ENCODE data around the gene PGLYRP3. TPM values are rescaled to one million over a fixed set of nuclear protein-coding genes. Genes with fewer than 3 reads are reported as not detected.

Gene PGLYRP3
- polyA plus RNA-seq, 1 donor from 2014 or later: not detected

GRCh38 chr1:153337980-153338853 is 25.5 kb upstream of the PGLYRP3 start:
- Histone ChIP-seq H3F3A (ENCODE audit: insufficient read depth, low read length, poor library complexity, severe bottlenecking) (no peaks in the 10 kb centered on the region), H3K27ac (ENCODE audit: low read length) (no peak overlapping the region), H2AFZ (ENCODE audit: low read depth, low read length) (no peak overlapping the region), H3K4me2 (ENCODE audit: low read length) (no peak overlapping the region), H3K9me3 (ENCODE audit: low read length) (no peaks in the 10 kb centered on the region), H3K9me2 (ENCODE audit: insufficient read depth, low read length) (no peaks in the 10 kb centered on the region), H4K20me1 (ENCODE audit: insufficient read depth) (no peaks in the 10 kb centered on the region), H3K9ac (ENCODE audit: low read length) (no peak overlapping the region), H3K27me3 (ENCODE audit: insufficient read depth, low read depth, low read length) (no peaks in the 10 kb centered on the region), H3K79me2 (replicated peaks; ENCODE audit: insufficient read depth, low read length) (no peaks in the 10 kb centered on the region), H3K4me3 (ENCODE audit: low read length) (no peak overlapping the region), H3K36me3 (ENCODE audit: insufficient read depth, low read length) (no peaks in the 10 kb centered on the region)
- TF ChIP-seq POLR2AphosphoS5 (IDR thresholded peaks at IDR 0.05): no peak
- TF ChIP-seq SMC3 (conservative IDR thresholded peaks at IDR 0.05; ENCODE audit: poor library complexity): no peak
- TF ChIP-seq REST (IDR thresholded peaks at IDR 0.05; ENCODE audit: borderline replicate concordance): no peak
- no peak for TF ChIP-seq CTCF (IDR thresholded peaks at IDR 0.05; ENCODE audit: poor library complexity, severe bottlenecking)
- no peak for TF ChIP-seq EP300 (conservative IDR thresholded peaks at IDR 0.05; ENCODE audit: poor library complexity, severe bottlenecking)

- peak overlapping the region; percentile 31 for H3K4me2 ChIP-seq (ENCODE audit: low read length)
- no peaks in the 10 kb centered on the region for H3K27me3 ChIP-seq (ENCODE audit: insufficient read depth, low read depth, low read length)
- peak overlapping the region; percentile 44 for H3K9ac ChIP-seq (ENCODE audit: low read length)
- H3K9me3 ChIP-seq (ENCODE audit: low read length): peaks cover 4% of the 10 kb centered on the region
- peak; percentile 22 for TF ChIP-seq EP300 (conservative IDR thresholded peaks at IDR 0.05; ENCODE audit: poor library complexity, severe bottlenecking)
- peak; percentile 30 for TF ChIP-seq POLR2AphosphoS5 (IDR thresholded peaks at IDR 0.05)
- TF ChIP-seq MXI1 (conservative IDR thresholded peaks at IDR 0.05; ENCODE audit: poor library complexity, severe bottlenecking): no peak
- TF ChIP-seq REST (IDR thresholded peaks at IDR 0.05; ENCODE audit: borderline replicate concordance): peak; percentile 21
- peak overlapping the region; percentile 45 for H3K4me3 ChIP-seq (ENCODE audit: low read length)
- H3F3A ChIP-seq (ENCODE audit: insufficient read depth, low read length, poor library complexity, severe bottlenecking): no peaks in the 10 kb centered on the region
- peak overlapping the region; percentile 85 for H3K27ac ChIP-seq (ENCODE audit: low read length)
- H3K36me3 ChIP-seq (ENCODE audit: insufficient read depth, low read length): no peaks in the 10 kb centered on the region
- no peaks in the 10 kb centered on the region for H3K9me2 ChIP-seq (ENCODE audit: insufficient read depth, low read length)
- H3K79me2 ChIP-seq (replicated peaks; ENCODE audit: insufficient read depth, low read length): no peaks in the 10 kb centered on the region
- H4K20me1 ChIP-seq (ENCODE audit: insufficient read depth): no peaks in the 10 kb centered on the region
- peak overlapping the region; percentile 42 for H2AFZ ChIP-seq (ENCODE audit: low read depth, low read length)
Observed at GRCh38 chr1:153336650-153337049, 23.9 kb upstream of the PGLYRP3 start.
